HepG2 (cell line): ENCODE measurements around the gene TLCD3B.

Source experiments
- ATF4 ChIP-seq, 2 experiments: fragments of 450-650 bp in 1 of 2; sonication (generic) in 1 of 2; formaldehyde crosslinking; IDR thresholded peaks; 2 replicates each; pipeline versions ENCODE4 v1.5.0 to v1.8.0; 2020 to 2022; ENCODE audit warnings: mild to moderate bottlenecking in 1 of 2, missing genetic modification reagents in 1 of 2
- BRCA1 ChIP-seq: sonication (generic); formaldehyde crosslinking; IDR thresholded peaks from 2 replicates; pipeline ENCODE4 v1.4.0; 2020; ENCODE audit warnings: missing genetic modification reagents
- HMGXB4 ChIP-seq, 2 experiments: sonication (generic) in 1 of 2; formaldehyde crosslinking in 1 of 2; IDR thresholded peaks; 2 replicates each; pipeline versions ENCODE4 v1.4.0 to v1.6.1; 2018 to 2020; ENCODE audit warnings: missing genetic modification reagents in 2 of 2, borderline replicate concordance in 1 of 2, low read depth in 1 of 2, mild to moderate bottlenecking in 1 of 2, missing biosample characterization in 1 of 2
- MYC ChIP-seq: sonication (generic); formaldehyde crosslinking; IDR thresholded peaks from 2 replicates; pipeline ENCODE4 v1.9.0; 2021; ENCODE audit warnings: missing genetic modification reagents, borderline replicate concordance
- RAD21 ChIP-seq: fragments of 450-650 bp; formaldehyde crosslinking; IDR thresholded peaks from 2 replicates; pipeline ENCODE4 v1.5.0; 2020; ENCODE audit warnings: mild to moderate bottlenecking
- REXO4 ChIP-seq: sonication (generic); formaldehyde crosslinking; IDR thresholded peaks from 2 replicates; pipeline ENCODE4 v1.8.0; 2022; ENCODE audit warnings: missing genetic modification reagents, mild to moderate bottlenecking, borderline replicate concordance
- SIN3B ChIP-seq: fragments of 150-350 bp; IDR thresholded peaks from 2 replicates; pipeline ENCODE4 v1.6.1; 2014; ENCODE audit warnings: low read length

- TF ChIP-seq BRCA1, result no peak
- TF ChIP-seq HMGXB4 (CRISPR knock-in tag; IDR thresholded peaks at IDR 0.05; ENCODE audit: borderline replicate concordance in 1 of 2, low read depth in 1 of 2), result no peak
- TF ChIP-seq MYC, result no peak
- TF ChIP-seq ATF4 (CRISPR knock-in tag; IDR thresholded peaks at IDR 0.05), result no peak
- TF ChIP-seq REXO4, result no peak
- TF ChIP-seq SIN3B, result no peak
- no peak for TF ChIP-seq RAD21
Observed at GRCh38 chr16:29987371-29988085, 43.5 kb downstream of the TLCD3B start.
